ENCODE results near the gene MMS19. TPM values are rescaled to one million over a fixed set of nuclear protein-coding genes. Genes with fewer than 3 reads are reported as not detected.

The MMS19 gene
- total RNA-seq, 4 donors from 2014 or later, result 56.1 to 70.0 (median 65.0) TPM

GRCh38 chr10:97512993-97513392, 14.8 kb upstream of the MMS19 start:
- ATAC-seq, result no peak
- no peaks in the 10 kb centered on the region for H3K36me3 ChIP-seq

GRCh38 chr10:97511711-97512440, 13.7 kb upstream of the MMS19 start:
- Histone ChIP-seq H3K36me3 (no peaks in the 10 kb centered on the region), H3K27me3 (no peaks in the 10 kb centered on the region), H3K27ac (no peak overlapping the region), H3K4me1 (peaks cover 19 to 36% of the 10 kb centered on the region in 2 donors), H3K4me3 (no peak overlapping the region), H3K9me3 (no peaks in the 10 kb centered on the region)
- ATAC-seq, result peak; percentile 21 to 29
- in situ Hi-C loops (cut with MboI; ENCODE audit: low sequenced_read_pairs in 4 of 4) (no loop called here), intact Hi-C loops (cut with DNase I; ENCODE audit: low total_unique reads) (no loop called here)
- DNase-seq, result no peak
- TF ChIP-seq POLR2A (IDR thresholded peaks at IDR 0.05) (no peak), CTCF (IDR thresholded peaks at IDR 0.05 in 4 of 5, conservative IDR thresholded peaks at IDR 0.05 in 1 of 5) (no peak)

More at GRCh38 chr10:97512993-97513392, 14.8 kb upstream of the MMS19 start:
- H3K27me3 ChIP-seq, result no peaks in the 10 kb centered on the region
- no peak overlapping the region for H3K4me3 ChIP-seq
- TF ChIP-seq POLR2A (IDR thresholded peaks at IDR 0.05) (no peak), CTCF (IDR thresholded peaks at IDR 0.05 in 4 of 5, conservative IDR thresholded peaks at IDR 0.05 in 1 of 5) (no peak)
- peaks cover 25 to 45% of the 10 kb centered on the region in 2 donors for H3K4me1 ChIP-seq
- no peak overlapping the region for H3K27ac ChIP-seq
- in situ Hi-C loops (cut with MboI; ENCODE audit: low sequenced_read_pairs in 4 of 4) (no loop called here), intact Hi-C loops (cut with DNase I; ENCODE audit: low total_unique reads) (no loop called here)
- H3K9me3 ChIP-seq, result no peaks in the 10 kb centered on the region
- no peak for DNase-seq

GRCh38 chr10:97510686-97511085, 12.5 kb upstream of the MMS19 start:
- TF ChIP-seq CTCF (IDR thresholded peaks at IDR 0.05 in 4 of 5, conservative IDR thresholded peaks at IDR 0.05 in 1 of 5) (no peak), POLR2A (IDR thresholded peaks at IDR 0.05) (no peak)
- Histone ChIP-seq H3K27ac (no peak overlapping the region), H3K4me3 (no peak overlapping the region), H3K4me1 (peaks cover 15 to 32% of the 10 kb centered on the region in 2 donors), H3K9me3 (no peaks in the 10 kb centered on the region), H3K27me3 (no peaks in the 10 kb centered on the region), H3K36me3 (no peaks in the 10 kb centered on the region)
- intact Hi-C loops (cut with DNase I; ENCODE audit: low total_unique reads) (no loop called here), in situ Hi-C loops (cut with MboI; ENCODE audit: low sequenced_read_pairs in 4 of 4) (no loop called here)
- no peak for ATAC-seq
- DNase-seq, result no peak

- no peaks in the 10 kb centered on the region for H3K9me3 ChIP-seq
- no peak for TF ChIP-seq POLR2A (IDR thresholded peaks at IDR 0.05)
- no peak for TF ChIP-seq CTCF (IDR thresholded peaks at IDR 0.05 in 4 of 5, conservative IDR thresholded peaks at IDR 0.05 in 1 of 5)
- no peaks in the 10 kb centered on the region for H3K36me3 ChIP-seq
- no peak overlapping the region for H3K27ac ChIP-seq
- H3K4me3 ChIP-seq, result no peak overlapping the region
- peaks cover 6 to 17% of the 10 kb centered on the region in 2 donors for H3K4me1 ChIP-seq
- ATAC-seq, result no peak
- H3K27me3 ChIP-seq, result no peaks in the 10 kb centered on the region
- in situ Hi-C loops (cut with MboI; ENCODE audit: low sequenced_read_pairs in 4 of 4), result no loop called here
- intact Hi-C loops (cut with DNase I; ENCODE audit: low total_unique reads), result no loop called here
- DNase-seq, result no peak
Observed at GRCh38 chr10:97509120-97509680, 11.0 kb upstream of the MMS19 start.
